Activated T-cell treated with anti-CD3 and anti-CD28 coated beads for 48 hours (primary cell): ENCODE data around the gene FAM180A.
"Not testable (repeated sequence)": the region's sequence is repeated elsewhere in the genome, so short reads cannot be mapped to it uniquely, and the experiment has no call there.

Source experiments
- DNase-seq: peaks from one replicate; pipeline ENCODE4 v3.0.0-alpha.2; 2020; ENCODE audit warnings: low read depth

Gene FAM180A

GRCh38 chr7:135737306-135737647 is 11.3 kb downstream of the FAM180A start:
- not testable (repeated sequence) for DNase-seq

- DNase-seq: no peak
Measured at GRCh38 chr7:135736586-135737305, 11.9 kb downstream of the FAM180A start.

- no peak for DNase-seq
Measured at GRCh38 chr7:135734343-135734689, 14.3 kb downstream of the FAM180A start.

- DNase-seq: no peak
Measured at GRCh38 chr7:135733603-135734342, 14.8 kb downstream of the FAM180A start.

GRCh38 chr7:135731131-135731530 is 17.5 kb downstream of the FAM180A start:
- no peak for DNase-seq

GRCh38 chr7:135729230-135729629 is 19.4 kb downstream of the FAM180A start:
- DNase-seq: no peak

GRCh38 chr7:135728136-135728669 is 20.4 kb downstream of the FAM180A start, which contains the start of gene SLC13A4:
TSS of gene SLC13A4 (minus strand) at chr7:135728186. CDS start at chr7:135727496, 690 bp downstream.
- no peak for DNase-seq

- DNase-seq: no peak
Measured at GRCh38 chr7:135726911-135727673, 21.5 kb downstream of the FAM180A start.

- DNase-seq: no peak
Measured at GRCh38 chr7:135726276-135726788, 22.3 kb downstream of the FAM180A start.

GRCh38 chr7:135723411-135723810 is 25.2 kb downstream of the FAM180A start:
- DNase-seq: no peak

GRCh38 chr7:135721198-135721820 is 27.3 kb downstream of the FAM180A start:
- DNase-seq: no peak

GRCh38 chr7:135719688-135720087 is 28.9 kb downstream of the FAM180A start:
- DNase-seq: no peak

- DNase-seq: no peak
Measured at GRCh38 chr7:135718794-135719437, 29.7 kb downstream of the FAM180A start.

GRCh38 chr7:135718219-135718618 is 30.4 kb downstream of the FAM180A start:
- DNase-seq: no peak

- no peak for DNase-seq
Measured at GRCh38 chr7:135717693-135718092, 30.9 kb downstream of the FAM180A start.

GRCh38 chr7:135716677-135717238 is 31.9 kb downstream of the FAM180A start:
- DNase-seq: no peak

GRCh38 chr7:135715673-135716072 is 32.9 kb downstream of the FAM180A start:
- DNase-seq: no peak

GRCh38 chr7:135715055-135715522 is 33.5 kb downstream of the FAM180A start:
- no peak for DNase-seq

GRCh38 chr7:135714534-135715009 is 34.0 kb downstream of the FAM180A start:
- DNase-seq: no peak

- DNase-seq: no peak
Measured at GRCh38 chr7:135713836-135714470, 34.7 kb downstream of the FAM180A start.
